PC-9 (cell line): Measurements from ENCODE around the gene F9.

Experiments
- EZH2 ChIP-seq: fragments of 200-600 bp; sonication (generic); IDR thresholded peaks from 2 replicates; pipeline ENCODE4 v1.8.0; 2017; ENCODE audit warnings: antibody characterized with exemption, low read depth
- TF ChIP-seq, protein P1 (sequence below): fragments of 200-600 bp; sonication (generic); conservative IDR thresholded peaks from 2 replicates; pipeline ENCODE4 v1.6.1; 2017; ENCODE audit warnings: mixed run types, antibody characterized with exemption, mild to moderate bottlenecking, moderate library complexity

GRCh38 chrX:139585613-139586012, 55.1 kb downstream of the F9 start:
- TF ChIP-seq, protein P1, sequence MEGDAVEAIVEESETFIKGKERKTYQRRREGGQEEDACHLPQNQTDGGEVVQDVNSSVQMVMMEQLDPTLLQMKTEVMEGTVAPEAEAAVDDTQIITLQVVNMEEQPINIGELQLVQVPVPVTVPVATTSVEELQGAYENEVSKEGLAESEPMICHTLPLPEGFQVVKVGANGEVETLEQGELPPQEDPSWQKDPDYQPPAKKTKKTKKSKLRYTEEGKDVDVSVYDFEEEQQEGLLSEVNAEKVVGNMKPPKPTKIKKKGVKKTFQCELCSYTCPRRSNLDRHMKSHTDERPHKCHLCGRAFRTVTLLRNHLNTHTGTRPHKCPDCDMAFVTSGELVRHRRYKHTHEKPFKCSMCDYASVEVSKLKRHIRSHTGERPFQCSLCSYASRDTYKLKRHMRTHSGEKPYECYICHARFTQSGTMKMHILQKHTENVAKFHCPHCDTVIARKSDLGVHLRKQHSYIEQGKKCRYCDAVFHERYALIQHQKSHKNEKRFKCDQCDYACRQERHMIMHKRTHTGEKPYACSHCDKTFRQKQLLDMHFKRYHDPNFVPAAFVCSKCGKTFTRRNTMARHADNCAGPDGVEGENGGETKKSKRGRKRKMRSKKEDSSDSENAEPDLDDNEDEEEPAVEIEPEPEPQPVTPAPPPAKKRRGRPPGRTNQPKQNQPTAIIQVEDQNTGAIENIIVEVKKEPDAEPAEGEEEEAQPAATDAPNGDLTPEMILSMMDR: no peak
- no peak for TF ChIP-seq EZH2
